GM06990 (cell line): Measurements from ENCODE around the gene SIM1.

Experiments used
- DNase-seq: peaks from one replicate; pipeline ENCODE4 v3.0.0-alpha.2; 2011; ENCODE audit not compliant: insufficient read length; ENCODE audit errors: extremely low read depth
- H3K27me3 ChIP-seq: replicated peaks from 2 replicates; pipeline ENCODE4 v1.6.0; 2011; ENCODE audit warnings: low read length; ENCODE audit not compliant: control insufficient read depth, insufficient read depth
- H3K36me3 ChIP-seq: 2 replicates; pipeline ENCODE4 v1.5.1; 2011; ENCODE audit warnings: low read length; ENCODE audit not compliant: control insufficient read depth, insufficient read depth
- H3K4me3 ChIP-seq: replicated peaks from 2 replicates; pipeline ENCODE4 v1.5.1; 2011; ENCODE audit warnings: low read depth, mild to moderate bottlenecking, control low read depth, low read length
- CTCF ChIP-seq: IDR thresholded peaks from 2 replicates; pipeline ENCODE4 v1.5.1; 2011; ENCODE audit warnings: low read length, control low read depth, mild to moderate bottlenecking, inconsistent platforms; ENCODE audit not compliant: insufficient read depth, poor library complexity, severe bottlenecking

SIM1 gene

DNA sequence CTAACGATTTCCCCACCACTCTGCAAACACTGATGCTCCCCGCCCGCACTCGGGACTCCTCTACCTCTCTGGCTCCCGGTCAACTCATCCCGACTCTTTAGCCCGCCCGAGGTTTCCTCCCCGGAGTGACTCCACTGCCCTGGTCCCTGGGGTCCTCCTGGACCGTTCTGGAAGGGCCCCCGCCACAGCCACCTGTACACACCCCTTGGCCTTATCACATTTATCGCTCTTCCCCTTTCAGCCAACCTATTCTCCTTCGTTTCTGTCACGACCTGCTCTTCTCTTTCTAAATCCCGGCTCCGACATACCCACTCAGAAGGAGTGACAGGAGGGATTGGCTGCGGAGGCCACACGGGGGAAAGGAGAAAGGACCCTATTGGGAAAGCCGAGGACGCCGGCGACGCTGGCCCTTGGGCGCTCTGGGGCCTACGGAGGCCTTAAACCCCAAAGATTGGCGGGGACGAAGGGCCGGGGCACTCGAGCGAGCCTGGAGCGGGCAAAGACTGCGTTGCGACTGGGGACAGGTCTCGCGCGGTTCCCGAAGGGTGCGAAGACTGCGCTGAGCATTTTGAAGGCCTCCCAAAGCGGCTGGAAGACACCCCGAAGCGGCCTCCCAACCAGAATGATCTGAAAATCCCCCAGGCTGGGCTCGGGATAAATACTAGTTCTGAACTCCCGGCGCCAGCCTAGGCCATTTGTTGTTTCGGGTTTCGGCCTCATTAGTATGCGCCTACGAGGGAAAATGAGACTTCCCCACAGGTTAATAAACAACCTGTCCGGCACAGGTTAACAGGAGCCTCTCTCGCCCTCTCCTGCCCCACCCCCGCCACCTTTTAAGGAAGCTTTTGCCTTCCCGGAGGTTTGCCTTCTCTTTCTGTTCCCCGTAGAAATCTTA, 9.2 kb downstream of the SIM1 start:
- no peak for DNase-seq
- Histone ChIP-seq H3K4me3 (no peak overlapping the region), H3K36me3 (no peaks in the 10 kb centered on the region), H3K27me3 (peaks cover 3% of the 10 kb centered on the region; the same call in 1 of the 2 replicates)
- TF ChIP-seq CTCF = no peak

DNA sequence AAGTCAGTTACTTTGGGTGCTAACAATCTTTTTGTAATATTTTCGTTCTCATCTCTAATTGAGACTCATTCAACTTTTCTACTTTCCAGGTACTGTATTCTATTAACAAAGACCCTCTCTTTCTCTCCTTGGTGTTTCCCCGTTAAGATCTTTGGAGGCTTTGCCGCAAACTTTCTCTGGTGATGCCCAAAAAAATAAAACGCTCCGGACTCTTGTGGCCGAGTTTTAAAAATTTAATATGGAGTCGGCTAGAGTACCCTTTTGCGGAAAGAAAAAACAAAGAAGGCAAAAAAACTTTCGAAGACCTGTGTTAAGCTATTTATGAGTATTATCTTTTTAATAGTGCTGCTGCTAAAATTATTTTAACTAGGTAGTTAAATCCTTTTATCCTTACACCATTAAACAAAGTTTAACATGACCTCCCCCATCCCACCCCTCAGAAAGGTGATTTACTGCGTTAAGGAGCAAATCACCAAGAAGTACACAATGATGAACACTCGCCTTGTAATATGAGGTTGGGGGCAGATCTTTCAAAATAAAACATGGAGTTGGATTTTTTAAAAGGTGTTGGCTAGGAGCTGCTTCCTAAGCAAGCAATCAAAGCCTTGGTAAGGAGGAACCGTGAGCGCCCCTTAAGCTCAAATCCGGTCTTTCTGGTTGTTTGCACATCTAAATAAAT, 10.0 kb downstream of the SIM1 start:
- Histone ChIP-seq H3K36me3 (no peaks in the 10 kb centered on the region), H3K27me3 (peaks cover 3% of the 10 kb centered on the region; the same call in 1 of the 2 replicates), H3K4me3 (no peak overlapping the region)
- no peak for TF ChIP-seq CTCF
- no peak for DNase-seq

- Histone ChIP-seq H3K4me3 (no peak overlapping the region), H3K36me3 (no peaks in the 10 kb centered on the region), H3K27me3 (peaks cover 3% of the 10 kb centered on the region; the same call in 1 of the 2 replicates)
- TF ChIP-seq CTCF = no peak
- no peak for DNase-seq
Measured at GRCh38 chr6:100453701-100454521, 10.8 kb downstream of the SIM1 start.

DNA sequence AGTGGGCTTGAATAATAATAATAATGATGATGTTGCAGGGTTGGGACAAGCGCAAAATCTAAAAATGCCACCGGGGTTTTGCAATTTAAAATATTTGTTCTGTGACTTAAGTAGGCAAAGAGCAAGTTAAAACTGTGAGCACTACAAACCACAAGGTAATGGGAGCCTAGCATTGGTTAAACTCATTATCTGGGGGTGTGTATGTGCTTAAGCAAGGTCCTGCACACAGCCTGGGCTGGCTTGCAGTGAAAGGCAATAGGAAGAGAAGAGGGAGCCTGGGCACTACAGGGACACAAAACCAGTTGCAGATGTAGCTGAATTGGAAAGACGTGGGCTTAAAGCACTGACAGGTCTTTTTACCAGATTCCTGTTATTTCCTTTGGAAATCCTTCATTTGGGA, 11.7 kb downstream of the SIM1 start:
- Histone ChIP-seq H3K36me3 (no peaks in the 10 kb centered on the region), H3K27me3 (peaks cover 3% of the 10 kb centered on the region; the same call in 1 of the 2 replicates), H3K4me3 (no peak overlapping the region)
- no peak for DNase-seq
- no peak for TF ChIP-seq CTCF

DNA sequence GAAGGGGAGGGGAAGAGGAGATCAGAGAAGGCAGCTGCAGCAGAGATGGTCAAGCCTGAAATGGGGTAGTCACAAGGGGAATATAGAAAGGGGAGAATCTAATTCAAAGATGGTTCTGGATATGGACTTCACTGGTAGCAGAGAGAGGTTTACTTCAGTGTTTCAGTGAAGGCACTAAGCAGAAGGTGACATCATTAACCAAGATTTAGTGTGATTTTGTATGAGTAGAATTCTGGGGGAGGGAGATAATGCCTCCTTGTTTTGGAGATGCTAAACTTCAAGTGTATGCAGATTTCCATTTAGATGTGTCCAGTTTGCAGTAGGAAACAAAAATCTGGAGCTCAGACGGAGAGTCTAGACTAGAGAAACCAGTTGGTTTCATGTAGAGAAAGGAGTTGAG, 13.1 kb downstream of the SIM1 start:
- DNase-seq = no peak
- Histone ChIP-seq H3K27me3 (peaks cover 2% of the 10 kb centered on the region; the same call in 1 of the 2 replicates), H3K4me3 (no peak overlapping the region), H3K36me3 (no peaks in the 10 kb centered on the region)
- TF ChIP-seq CTCF = no peak
